Measurements from ENCODE around the gene SEMA3D.

The SEMA3D gene

GRCh38 chr7:85125651-85126131, 61.2 kb downstream of the SEMA3D start:
- no peak for DNase-seq (ENCODE audit: low read depth)

GRCh38 chr7:85125176-85125575, 61.7 kb downstream of the SEMA3D start:
- no peak for DNase-seq (ENCODE audit: low read depth)

DNA sequence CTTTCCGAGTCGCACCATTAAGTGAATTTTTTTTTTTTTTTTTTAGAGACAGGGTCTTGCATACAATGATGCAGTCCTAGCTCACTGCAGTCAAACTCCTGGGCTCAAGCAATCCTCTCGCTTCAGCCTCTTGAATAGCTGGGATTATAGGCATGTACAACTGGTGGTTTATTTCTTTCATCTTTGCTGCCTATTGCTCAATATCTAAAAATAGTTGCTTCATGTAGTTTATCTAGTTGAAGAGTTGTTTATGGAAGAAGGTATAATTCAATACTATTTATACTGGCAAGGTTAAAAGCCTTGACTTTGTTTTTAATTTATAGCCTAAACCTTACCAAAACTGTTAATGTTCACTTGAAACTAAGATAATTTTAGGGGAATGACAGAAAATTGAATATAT, 66.9 kb downstream of the SEMA3D start:
- no peak for DNase-seq (ENCODE audit: low read depth)

- DNase-seq (ENCODE audit: low read depth): no peak
Observed at GRCh38 chr7:85115862-85116261, 71.0 kb downstream of the SEMA3D start.

DNA sequence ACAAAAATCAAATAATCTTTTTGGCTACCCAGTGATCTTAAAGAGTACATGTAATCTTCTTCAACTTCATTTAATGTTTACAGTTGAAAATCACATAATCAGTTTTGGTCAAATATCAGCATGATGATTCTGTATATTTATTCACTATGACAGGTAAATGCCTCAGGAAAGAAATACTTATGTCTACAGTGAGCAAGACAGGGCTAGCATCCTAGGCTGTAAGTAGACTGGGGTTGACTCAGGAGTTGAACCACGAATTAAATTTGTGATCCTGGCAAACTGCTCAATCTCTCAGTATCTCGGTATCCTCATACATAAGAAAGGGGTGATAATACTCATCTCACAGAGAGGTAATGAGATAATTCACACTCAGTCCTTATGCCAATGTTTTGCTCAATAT, 71.8 kb downstream of the SEMA3D start:
- no peak for DNase-seq (ENCODE audit: low read depth)

- no peak for DNase-seq (ENCODE audit: low read depth)
Observed at GRCh38 chr7:85114342-85114741, 72.5 kb downstream of the SEMA3D start.

GRCh38 chr7:85111761-85112160, 75.1 kb downstream of the SEMA3D start:
- DNase-seq (ENCODE audit: low read depth): no peak

DNA sequence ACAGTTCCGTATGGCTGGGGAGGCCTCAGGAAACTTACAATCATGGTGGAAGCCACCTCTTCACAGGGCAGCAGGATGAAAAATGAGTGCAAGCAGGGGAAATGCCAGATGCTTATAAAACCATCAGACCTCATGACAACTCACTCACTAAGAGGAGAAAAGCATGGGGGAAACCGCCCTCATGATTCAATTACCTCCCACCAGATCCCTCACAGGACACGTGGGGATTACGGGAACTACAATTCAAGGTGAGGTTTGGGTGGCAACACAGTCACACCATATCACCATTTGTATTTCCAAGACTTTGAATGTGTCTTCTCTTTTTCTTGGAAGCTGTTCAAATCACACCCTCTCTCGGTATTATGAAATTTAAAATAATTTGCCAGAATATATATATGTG, 80.1 kb downstream of the SEMA3D start:
- DNase-seq (ENCODE audit: low read depth): no peak

GRCh38 chr7:85104432-85105205, 82.2 kb downstream of the SEMA3D start:
- no peak for DNase-seq (ENCODE audit: low read depth)

- DNase-seq (ENCODE audit: low read depth): no peak
Observed at GRCh38 chr7:85103962-85104361, 82.9 kb downstream of the SEMA3D start.

DNA sequence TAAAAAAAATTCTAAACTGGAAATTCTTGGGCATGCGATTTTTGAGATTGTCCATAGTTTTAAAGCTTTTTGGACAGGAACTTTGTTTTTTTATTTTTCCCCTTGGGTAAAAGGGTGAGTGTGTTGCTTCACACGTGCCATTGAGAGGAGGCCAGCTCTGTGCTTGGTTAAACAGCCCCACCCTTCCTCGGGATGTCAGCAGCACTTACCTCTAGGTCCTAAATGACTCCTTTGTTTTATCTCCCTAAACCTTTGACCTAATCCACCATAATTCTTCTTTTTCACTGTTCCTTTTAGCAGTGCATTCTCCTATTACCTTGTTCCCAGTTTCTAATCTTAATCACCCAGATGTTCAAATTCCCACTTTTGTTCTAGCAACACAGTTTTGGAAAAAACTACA, 83.5 kb downstream of the SEMA3D start:
- DNase-seq (ENCODE audit: low read depth): no peak

GRCh38 chr7:85102813-85103350, 84.0 kb downstream of the SEMA3D start:
- no peak for DNase-seq (ENCODE audit: low read depth)

GRCh38 chr7:85101347-85101746, 85.5 kb downstream of the SEMA3D start:
- no peak for DNase-seq (ENCODE audit: low read depth)

DNA sequence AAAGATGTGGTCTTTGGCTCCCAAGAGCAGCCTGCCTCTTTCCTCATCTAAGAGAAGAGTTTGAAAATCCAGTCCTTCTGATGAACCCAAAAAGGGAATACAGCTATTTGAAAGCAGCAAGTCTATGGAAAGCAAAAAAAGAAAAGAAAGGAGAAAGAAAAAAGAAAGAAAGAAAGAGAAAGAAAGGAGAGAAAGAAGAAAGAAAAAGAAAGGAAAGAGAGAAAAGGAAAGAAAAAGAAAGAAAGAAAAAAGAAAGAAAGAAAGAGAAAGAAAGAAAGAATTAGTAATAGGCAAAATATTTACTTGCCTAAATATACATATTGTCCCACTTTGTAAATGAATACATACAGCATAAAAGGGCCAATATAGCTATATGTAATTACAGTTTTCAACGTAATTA, 89.0 kb downstream of the SEMA3D start:
- DNase-seq (ENCODE audit: low read depth): no peak

- no peak for DNase-seq (ENCODE audit: low read depth)
Observed at GRCh38 chr7:85095806-85096205, 91.0 kb downstream of the SEMA3D start.

DNA sequence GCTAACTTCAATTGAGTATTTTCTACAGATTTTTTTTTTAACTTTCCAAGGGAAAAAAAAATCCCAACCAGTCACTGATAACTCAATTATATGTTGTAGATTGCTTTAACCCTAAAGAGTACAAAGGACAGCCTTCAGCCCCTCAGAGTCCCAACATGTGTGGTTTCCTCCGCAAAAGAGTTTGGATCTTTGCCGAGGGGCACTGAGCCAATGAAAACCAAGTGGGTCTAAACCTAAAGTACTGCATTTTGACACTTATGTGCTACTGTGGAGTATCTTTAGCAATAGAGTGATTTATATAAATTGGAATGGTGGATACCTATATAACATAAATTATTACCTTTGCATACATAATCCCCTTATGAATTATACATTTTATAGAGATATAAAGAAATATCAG, 91.5 kb downstream of the SEMA3D start:
- DNase-seq (ENCODE audit: low read depth): no peak

- no peak for DNase-seq (ENCODE audit: low read depth)
Observed at GRCh38 chr7:85094046-85094725, 92.7 kb downstream of the SEMA3D start.

DNA sequence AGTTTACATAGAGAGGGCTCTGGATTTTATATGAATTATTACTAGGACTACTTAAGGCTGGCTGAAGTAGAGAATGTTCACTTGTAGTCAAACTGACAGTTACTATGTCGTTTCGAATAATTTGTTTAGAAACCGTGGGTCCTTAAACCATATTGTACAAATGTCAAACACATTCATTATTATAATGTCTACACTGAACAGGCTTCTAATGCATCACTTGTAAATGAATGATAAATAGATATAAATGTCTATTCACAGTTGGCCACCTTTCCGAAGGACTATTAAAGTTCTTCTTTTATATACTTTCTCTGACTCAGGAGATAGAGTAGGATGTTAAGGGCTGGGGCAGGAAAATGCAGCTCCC, 95.3 kb downstream of the SEMA3D start:
- DNase-seq (ENCODE audit: low read depth): no peak

- DNase-seq (ENCODE audit: low read depth): no peak
Observed at GRCh38 chr7:85090919-85091564, 95.8 kb downstream of the SEMA3D start.

GRCh38 chr7:85090143-85090542, 96.7 kb downstream of the SEMA3D start:
- no peak for DNase-seq (ENCODE audit: low read depth)

DNA sequence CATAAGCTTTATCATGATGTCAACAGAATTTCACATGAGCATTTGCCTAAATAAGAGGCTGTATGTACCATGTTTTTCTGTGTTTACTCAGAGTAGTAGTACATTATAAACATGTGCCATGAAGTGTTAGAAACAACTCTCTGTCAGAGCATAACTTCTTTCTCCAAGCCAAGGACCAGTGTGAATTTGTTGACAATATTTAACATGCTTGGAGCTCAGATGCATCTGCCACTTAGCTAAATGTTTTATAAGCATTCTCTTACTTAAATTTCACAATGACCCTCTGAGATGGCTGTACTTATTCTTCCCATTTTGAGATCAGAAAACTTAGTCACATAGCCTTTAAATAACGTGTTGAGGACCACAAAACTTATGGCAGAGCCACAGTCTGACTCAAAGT, 105.0 kb downstream of the SEMA3D start:
- DNase-seq (ENCODE audit: low read depth): no peak

DNA sequence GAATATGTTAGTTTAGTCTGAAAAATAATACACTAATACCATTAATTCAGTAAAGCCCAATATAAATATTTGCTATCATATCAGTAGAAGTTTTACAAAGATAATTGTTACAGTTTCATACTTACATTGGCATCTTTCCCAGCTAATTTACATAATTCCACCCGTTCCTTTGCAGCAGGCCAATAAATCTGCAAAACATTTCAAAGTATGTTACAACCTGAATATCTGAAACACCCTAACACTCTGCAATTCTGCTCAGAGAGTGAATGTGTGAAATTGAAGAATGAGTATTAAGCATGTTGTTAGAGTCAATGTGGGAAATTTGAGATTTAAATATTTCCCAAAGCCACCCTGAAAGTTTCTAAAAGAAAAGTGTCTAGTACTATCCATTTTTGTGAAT, 105.5 kb downstream of the SEMA3D start:
- DNase-seq (ENCODE audit: low read depth): no peak

GRCh38 chr7:85079434-85079833, 107.4 kb downstream of the SEMA3D start:
- no peak for DNase-seq (ENCODE audit: low read depth)
